Activated gamma-delta T cell (primary cell): ENCODE measurements around the gene PNKD.

ENCODE experiments used
- DNase-seq: peaks from one replicate; lab custom pipeline; 2025; lab: John Stamatoyannopoulos, UW

The PNKD gene

DNA sequence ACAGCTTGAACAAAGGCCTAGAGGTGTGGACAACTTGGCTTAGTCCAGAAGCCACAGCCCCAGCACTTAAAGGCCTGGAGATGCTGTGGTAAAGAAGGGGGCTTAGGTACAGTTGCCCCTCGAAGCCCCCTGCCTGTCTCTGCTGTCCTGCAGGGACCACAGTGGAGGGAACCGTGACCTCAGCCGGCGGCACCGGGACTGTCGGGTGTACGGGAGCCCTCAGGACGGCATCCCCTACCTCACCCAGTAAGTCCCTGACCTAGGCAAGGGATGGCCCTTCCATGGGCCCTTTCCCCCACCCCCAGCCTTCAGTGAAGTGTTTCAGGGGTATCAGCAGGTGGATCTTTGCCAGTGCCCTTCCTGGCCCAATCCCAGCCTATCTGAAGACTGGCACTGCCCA lies 71.1 kb downstream of the PNKD start:
- no peak for DNase-seq

DNA sequence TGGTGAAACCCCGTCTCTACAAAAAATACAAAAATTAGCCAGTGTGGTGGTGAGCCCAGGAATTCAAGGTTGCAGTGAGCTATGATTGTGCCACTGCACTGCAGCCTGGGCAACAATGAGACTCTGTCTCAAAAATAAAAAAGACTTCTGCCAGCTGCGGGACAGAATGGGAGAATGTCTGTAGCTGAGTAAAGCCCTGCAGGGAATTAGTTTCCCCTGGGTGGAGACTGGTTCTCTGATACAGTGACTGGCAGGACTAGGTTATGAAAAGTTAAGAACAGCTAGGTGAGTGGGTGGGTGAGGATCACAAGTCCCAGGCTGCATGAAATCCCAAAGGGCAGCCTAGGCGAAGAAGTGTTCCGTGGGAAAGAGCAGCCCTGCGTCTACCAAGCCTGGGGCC lies 72.5 kb downstream of the PNKD start:
- DNase-seq = no peak

DNA sequence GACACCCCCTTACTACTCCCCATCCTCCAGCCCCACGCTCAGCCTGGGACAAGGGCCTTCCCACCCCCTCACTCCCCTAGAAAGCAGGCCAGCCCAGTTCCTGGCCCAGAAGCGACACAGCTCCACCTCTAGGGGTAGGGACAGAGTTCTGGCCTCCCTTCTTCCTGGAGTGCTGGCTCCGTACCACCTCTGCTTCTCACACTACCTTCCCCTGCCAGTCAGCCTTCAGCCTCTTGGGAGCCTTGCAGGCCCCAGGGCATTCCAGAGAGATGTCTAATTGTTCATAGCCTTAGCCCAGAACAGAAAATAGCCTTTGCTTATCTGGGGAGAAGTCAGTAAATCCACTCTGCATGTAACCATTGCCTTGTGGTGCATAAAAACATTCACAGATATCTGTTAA lies 73.3 kb downstream of the PNKD start:
- DNase-seq = no peak

DNA sequence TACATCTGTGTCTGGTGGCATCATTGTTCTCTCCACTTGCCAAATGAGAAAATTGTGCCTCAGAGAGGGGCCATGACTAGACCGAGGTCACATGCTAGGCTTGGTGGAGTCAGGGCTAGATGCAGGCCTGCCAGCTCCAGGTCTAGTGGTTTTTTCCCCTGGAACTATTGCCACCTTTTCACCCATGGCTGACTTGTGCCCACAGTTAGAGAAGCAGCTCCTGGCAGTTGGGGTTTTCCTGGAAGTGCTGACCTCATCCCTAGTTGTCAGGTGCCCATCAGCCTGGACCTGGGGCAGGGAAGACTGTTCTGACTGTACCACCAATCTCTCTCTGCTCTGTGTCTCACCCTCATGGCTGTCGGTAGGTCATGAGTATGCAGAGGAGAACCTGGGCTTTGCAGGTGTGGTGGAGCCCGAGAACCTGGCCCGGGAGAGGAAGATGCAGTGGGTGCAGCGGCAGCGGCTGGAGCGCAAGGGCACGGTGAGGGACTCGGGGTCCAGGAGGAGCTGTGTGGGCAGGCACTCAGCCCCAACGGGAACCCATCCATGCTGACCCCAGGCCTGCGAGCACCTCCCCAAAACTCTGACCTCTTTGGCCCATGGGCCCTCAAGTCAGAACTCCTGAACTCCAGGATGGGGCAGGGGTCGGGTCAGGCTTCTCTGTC lies 73.9 kb downstream of the PNKD start:
- DNase-seq = no peak

GRCh38 chr2:218344755-218345417 lies 74.6 kb downstream of the PNKD start:
- DNase-seq = no peak

GRCh38 chr2:218345491-218346236 lies 75.3 kb downstream of the PNKD start:
- DNase-seq = no peak

DNA sequence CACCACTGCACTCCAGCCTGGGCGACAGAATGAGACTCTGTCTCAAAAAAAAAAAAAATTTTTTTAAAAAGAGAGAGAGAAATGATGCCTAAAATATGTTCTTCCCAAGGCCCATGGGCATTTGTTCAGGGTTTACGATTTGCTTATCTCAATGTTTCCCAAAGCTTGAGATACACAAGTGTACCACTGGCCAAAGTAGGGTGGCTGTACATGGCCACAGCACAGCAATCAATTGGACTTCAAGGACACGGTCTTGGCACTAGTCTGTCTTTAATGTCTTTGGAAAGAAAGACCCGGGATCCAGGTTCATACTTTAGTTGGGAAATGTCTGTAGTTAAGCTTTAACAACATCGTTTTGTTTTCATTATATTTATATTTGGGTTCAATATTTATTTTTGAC lies 76.9 kb downstream of the PNKD start:
- DNase-seq = no peak

DNA sequence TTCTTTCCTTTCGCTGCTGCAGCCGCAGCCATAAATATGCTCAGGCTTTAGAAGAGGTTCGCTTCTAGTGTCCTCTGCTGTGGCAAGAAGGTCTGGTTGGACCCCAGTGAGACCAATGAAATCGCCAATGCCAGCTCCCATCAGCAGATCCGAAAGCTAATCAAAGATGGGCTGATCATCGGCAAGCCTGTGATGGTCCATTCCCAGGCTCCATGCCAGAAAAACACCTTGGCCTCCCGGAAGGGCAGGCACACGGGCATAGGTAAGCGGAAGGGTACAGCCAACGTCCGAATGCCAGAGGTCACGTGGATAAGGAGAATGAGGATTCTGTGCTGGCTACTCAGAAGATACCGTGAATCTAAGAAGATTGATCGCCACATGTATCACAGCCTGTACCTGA lies 83.7 kb downstream of the PNKD start:
- DNase-seq = no peak

DNA sequence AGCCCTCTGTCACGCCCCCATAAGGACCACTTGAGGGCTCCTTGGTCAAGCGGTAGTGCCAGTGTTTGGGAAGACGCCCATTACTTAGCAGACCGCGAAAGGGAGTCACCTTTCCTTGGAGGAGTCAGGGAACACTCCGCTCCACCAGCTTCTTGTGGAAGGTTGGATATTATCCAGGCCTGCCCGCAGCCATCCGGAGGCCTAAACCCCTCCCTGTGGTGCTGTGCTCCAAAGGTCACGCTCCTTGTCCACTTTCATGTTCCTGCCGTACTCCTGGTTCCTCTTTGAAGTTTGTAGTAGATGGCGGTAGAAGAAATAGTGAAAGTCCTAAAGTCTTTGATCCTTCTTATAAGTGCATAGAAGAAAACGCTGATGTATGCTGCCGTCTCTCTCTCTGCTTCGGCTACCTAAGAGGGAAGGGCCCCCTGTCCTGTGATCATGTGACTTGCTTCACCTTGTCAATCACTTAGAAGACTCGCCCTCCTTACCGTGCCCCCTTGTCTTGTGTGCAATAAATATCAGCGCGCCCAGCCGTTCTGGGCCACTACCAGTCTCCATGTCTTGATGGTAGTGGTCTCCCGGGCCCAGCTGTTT lies 84.6 kb downstream of the PNKD start:
- DNase-seq = no peak

- no peak for DNase-seq
Measured at GRCh38 chr2:218357236-218358177, 87.2 kb downstream of the PNKD start.

DNA sequence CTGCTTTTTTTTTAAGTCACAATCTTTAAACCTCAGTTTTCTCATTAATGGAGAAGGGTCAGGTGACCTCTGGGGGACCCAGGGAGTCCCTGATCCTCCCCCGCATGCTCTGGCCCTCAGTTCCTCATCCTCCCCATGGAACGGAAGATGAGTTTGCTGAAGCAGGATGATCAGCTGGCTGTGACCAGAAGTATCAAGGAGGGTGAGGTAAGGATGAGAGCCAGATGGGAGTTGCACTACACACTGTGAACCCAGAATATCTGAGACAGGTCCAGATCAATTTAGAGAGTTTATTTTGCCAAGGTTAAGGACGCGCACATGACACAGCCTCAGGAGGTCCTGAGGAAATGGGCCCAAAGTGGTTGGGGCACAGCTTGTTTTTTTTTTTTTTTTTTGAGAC lies 90.1 kb downstream of the PNKD start:
- DNase-seq = no peak

GRCh38 chr2:218362606-218363005 lies 92.3 kb downstream of the PNKD start:
- no peak for DNase-seq

- no peak for DNase-seq
Measured at GRCh38 chr2:218363736-218364135, 93.4 kb downstream of the PNKD start.

DNA sequence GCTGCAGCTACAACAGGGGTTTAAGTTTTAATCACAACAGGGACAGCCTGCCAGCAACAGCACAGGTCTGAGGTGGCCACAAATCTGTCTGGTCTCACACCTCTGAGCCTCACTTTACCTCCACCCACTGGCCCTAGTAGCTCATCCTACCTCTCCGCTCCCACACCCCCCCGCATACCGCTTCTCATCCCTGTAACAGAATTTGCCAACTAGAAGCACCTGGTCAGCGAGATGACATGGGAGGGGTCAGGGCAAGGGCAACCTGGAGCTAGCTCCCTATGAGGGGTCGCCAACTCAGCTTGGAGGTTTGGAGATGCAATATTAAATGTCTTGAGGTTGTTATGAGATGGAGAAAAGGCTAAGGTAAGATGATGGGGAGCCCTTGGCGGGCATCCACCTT lies 93.9 kb downstream of the PNKD start:
- no peak for DNase-seq

DNA sequence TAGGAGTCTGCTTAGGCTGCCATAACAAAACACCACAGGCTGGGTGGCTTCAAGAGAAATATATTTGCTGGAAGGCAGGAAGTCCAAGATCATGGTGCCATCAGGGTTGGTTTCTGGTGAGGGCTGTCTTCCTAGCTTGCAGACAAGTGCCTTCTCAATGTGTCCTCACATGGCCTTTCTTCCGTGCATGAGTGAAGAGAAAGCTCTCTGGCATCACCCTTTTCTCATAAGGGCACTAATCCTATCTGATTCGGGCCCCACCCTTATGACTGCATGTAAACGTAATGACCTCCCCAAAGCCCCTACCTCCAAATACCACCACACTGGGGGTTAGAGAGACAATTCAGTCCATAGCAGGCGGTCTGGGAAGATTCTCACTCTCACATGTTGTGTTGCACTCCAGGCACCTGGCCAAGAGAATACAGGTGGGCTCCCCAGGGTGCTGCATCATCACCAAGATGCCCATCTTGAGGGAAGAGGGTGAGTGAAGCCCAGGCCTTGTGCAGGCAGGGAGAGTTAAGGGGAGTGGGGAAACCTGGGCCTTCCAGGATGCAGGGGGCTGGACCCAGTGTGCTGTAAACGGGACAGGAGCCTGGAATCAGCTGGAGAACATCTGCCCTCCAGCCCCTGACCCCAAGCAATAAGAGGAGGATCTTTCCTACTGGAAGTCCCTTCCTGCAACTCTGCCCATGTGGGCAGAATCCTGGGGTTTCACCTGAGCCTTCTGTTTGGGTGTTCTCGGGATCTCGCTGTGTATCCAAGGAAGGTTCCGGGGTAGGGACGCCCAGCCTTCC lies 96.5 kb downstream of the PNKD start:
- no peak for DNase-seq

- DNase-seq = peak; percentile 72
Measured at GRCh38 chr2:218367415-218368149, 97.3 kb downstream of the PNKD start.

GRCh38 chr2:218368150-218368528 lies 97.8 kb downstream of the PNKD start:
- no peak for DNase-seq

- DNase-seq = no peak
Measured at GRCh38 chr2:218368621-218369153, 98.4 kb downstream of the PNKD start.

- DNase-seq = no peak
Measured at GRCh38 chr2:218369330-218369729, 99.0 kb downstream of the PNKD start.
